C4-2B (cell line): ENCODE measurements around the gene TMEM163.

Experiments
- ZFX ChIP-seq: fragments of 450-650 bp; IDR thresholded peaks from 2 replicates; pipeline ENCODE4 v1.6.1; 2017
- TF ChIP-seq, protein P1 (sequence below): fragments of 450-650 bp; conservative IDR thresholded peaks from 2 replicates; pipeline ENCODE4 v1.5.1; 2017; ENCODE audit warnings: mild to moderate bottlenecking

DNA sequence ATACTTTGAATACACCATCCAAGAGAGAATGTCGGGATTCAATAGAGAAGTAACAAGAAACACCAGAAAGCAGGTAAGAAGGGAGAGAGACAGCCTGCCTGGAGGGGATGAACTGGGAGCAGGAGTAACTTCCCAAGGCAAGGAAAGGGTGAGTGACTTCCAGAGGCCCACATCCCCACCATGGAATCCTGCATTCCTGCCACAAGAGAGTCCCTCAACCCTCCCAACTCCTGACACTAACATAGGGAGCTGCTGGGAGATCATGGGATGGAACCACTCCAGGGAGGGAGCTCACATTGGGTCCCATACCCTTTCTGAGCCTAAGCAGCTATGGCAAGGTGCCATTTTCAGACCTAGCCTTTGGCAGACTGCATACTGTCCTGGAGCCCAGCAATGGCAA is 5.5 kb upstream of the TMEM163 start:
- TF ChIP-seq, protein P1, sequence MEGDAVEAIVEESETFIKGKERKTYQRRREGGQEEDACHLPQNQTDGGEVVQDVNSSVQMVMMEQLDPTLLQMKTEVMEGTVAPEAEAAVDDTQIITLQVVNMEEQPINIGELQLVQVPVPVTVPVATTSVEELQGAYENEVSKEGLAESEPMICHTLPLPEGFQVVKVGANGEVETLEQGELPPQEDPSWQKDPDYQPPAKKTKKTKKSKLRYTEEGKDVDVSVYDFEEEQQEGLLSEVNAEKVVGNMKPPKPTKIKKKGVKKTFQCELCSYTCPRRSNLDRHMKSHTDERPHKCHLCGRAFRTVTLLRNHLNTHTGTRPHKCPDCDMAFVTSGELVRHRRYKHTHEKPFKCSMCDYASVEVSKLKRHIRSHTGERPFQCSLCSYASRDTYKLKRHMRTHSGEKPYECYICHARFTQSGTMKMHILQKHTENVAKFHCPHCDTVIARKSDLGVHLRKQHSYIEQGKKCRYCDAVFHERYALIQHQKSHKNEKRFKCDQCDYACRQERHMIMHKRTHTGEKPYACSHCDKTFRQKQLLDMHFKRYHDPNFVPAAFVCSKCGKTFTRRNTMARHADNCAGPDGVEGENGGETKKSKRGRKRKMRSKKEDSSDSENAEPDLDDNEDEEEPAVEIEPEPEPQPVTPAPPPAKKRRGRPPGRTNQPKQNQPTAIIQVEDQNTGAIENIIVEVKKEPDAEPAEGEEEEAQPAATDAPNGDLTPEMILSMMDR = no peak
- TF ChIP-seq ZFX = no peak
